GM12872 (cell line): ENCODE measurements around the gene SLC5A10.

Experiments used
- CTCF ChIP-seq: IDR thresholded peaks from 3 replicates; pipeline ENCODE4 v1.5.1; 2011; ENCODE audit warnings: low read depth, mild to moderate bottlenecking, low read length, moderate library complexity; ENCODE audit not compliant: insufficient read depth

The SLC5A10 gene

DNA sequence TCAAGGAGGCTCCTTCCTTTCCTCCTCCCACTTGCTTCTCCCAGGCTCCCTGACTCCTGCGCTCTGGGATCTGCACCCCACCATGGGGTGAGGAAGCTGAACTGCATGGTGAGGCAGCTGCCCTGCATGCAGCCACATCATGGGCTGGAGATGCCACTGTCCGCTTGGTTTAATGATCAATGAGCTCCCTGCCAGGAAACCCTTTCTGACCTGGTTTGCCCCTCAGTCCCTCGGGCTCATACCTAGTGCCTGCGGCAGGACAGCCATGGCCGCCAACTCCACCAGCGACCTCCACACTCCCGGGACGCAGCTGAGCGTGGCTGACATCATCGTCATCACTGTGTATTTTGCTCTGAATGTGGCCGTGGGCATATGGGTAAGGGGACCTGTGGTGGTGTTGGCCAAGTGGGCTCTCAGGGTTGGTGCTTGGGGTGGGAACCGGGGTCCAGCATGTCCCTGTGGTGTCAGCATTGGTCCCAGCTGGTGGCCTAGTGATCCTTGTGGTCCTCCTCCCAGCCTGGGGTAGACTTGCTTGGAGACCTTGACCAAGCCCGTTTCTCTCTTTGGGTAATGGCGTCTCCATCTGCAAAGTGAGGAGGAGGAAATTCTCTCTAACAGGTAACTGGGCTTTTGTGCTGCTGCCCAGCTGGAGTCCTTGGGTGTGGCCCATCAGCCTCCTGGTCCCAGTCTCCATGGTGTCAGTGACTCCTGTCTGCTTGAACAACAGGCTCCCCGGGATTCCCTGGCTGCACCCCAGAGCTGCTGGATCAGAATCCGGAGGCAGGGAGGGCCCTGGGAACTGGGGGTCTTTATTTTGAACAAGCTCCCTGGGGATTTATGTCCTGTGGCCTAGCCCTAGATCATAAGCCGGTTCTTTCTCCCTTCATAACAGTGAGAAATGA is at the start of gene SLC5A10:
TSS of gene SLC5A10 (plus strand) at position 225 of the 902 bp plus-strand sequence. CDS start at position 266, 41 bp downstream.
- TF ChIP-seq CTCF: peak; percentile 29; the same call in 1 of the 3 replicates

DNA sequence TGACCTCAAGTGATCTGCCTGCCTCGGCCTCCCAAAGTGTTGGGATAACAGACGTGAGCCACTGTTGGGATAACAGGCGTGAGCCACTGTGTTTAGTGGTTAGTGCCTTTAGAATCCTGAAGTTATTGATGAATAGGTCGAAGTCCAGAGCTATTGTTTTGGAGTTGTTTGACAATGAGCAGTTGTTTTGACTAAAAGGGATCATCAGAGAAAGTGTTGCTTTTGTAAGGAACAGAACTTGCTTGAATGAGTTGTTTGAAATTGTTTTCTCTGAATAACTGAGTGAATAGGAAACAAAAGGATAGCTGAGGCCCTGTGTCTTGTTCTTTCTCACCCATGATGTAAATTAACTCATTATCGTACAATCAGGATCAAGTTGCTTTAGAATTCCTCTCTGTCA is 47.5 kb upstream of the SLC5A10 start:
- no peak for TF ChIP-seq CTCF

DNA sequence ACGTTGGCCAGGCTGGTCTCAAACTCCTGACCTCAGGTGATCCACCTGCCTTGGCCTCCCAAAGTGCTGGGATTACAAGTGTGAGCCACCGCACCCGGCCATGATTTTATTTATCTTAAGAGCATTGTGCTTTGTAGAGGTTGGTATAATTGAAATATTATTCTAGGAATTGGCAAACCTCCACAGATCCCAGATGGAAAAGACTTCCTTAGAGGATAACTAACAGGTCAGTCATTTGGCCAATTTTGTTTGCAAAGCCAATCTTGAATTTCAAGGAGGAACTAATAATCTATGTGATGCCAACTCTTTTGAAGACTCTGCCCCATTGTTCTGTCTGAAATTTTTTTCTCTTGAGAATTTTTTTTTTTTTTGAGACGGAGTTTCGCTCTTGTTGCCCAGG is 46.7 kb upstream of the SLC5A10 start:
- TF ChIP-seq CTCF: no peak

DNA sequence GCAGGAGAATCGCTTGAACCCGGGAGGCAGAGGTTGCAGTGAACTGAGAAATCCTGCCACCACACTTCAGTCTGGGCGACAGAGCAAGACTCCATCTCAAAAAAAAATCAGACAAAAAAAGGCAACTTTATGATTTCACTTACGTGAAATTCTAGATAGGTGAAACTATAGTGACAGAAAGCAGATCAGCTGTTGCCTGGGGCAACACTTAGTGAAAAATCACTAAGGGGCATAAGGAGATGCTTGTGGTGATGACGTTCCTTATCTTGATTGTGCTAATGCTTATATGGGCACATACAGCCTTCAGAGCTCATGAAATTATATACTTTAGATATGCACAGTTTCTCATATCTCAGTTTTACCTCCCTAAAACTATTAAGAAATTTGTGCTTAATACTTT is 41.6 kb upstream of the SLC5A10 start:
- TF ChIP-seq CTCF: no peak

DNA sequence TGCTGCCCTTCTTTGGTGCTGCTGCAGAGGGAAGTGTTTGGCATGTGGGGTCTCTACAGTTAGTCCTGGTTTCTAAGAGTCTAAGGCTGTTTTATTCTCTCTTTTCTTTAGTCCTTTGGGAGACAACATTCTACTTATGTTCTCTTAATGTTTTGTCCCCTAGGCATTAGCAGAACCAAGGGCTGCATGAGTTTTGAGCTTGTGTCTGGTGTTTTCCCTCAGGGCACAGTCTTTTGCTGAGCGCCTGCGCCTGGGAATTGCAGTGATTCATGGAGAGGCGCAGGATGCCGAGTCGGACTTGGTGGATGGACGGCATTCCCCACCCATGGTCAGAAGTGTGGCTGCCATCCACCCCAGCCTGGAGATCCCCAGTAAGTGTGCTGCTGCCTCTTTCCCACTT is 41.1 kb upstream of the SLC5A10 start:
- no peak for TF ChIP-seq CTCF

- no peak for TF ChIP-seq CTCF
Observed at GRCh38 chr17:18916816-18917500, 35.0 kb upstream of the SLC5A10 start.

DNA sequence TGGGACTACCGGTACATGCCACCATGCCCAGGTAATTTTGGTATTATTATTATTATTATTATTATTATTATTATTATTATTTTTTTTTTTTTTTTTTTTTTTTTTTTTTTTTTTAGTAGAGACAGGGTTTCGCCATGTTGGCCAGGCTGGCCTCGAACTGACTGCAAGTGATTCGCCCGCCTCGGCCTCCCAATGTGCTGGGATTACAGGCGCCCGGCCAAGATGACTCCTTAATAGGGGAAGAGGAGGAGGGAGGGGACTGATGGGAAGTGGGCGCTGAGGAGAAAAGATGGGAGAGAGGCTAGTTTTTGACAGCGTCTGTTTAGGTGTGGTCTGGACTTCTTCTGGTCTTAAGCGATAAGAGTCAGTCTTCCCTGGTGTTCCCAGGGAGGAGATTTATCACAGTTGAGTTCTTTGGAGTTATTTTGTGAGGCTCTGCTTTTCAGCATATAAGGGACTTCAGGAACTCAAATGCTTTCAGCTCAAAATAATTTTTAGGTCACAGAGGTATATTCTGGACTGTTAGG is 34.4 kb upstream of the SLC5A10 start:
- TF ChIP-seq CTCF: no peak
